NCI-H82 treated with DMSO at 0.1 percent for 48 hours (cell line): ENCODE measurements around the gene ZNF831.

Experiments used
- DNase-seq: peaks from one replicate; lab custom pipeline; 2025; ENCODE audit not compliant: unreplicated experiment; lab: John Stamatoyannopoulos, UW

The ZNF831 gene

DNA sequence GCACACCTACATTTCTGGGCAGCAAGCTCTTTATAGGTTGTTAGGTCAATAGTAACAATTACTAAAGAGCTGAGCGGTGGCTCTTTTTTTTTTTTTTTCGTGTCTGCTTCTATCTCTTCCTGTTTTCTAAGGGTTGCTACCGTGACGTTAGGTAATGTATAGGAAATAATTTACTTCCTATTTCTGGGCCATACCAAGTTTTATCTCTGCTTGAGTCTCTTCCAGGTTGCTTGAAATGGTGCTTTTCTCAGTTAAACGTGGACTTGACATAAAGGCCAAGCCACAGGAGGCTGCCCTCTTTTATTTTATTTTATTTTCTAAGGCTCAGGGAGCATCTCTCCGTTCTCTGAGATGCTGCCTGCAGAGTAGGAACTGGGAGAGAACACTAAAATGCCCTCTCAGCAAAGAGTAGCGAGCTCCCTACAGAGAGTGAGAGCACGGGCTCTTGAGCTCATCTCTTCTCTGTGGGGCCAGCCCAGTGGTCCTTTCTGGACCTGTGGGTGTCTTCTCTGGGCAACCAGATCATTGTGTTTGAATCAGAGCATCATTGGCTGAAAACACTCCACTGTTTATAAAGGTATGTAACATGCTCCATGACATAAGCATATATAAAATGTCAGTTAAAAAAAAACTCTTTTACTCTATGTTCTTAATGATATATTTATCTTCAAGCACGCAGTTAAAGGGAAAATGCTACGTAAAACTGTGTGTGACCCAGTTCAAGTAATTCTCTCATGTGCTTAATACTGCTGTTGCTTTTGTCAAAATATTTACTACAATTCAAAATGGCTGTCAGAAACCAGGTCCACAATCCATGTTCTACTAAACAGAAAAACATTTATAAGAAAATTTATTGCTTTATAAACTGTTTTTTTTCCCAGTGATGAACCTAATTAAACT lies at the start of gene ZNF831:
ZNF831 (plus strand) TSS at position 191 of the 900 bp plus-strand sequence. CDS start 27,199 bp downstream, outside the sequence.
- DNase-seq, result no peak

DNA sequence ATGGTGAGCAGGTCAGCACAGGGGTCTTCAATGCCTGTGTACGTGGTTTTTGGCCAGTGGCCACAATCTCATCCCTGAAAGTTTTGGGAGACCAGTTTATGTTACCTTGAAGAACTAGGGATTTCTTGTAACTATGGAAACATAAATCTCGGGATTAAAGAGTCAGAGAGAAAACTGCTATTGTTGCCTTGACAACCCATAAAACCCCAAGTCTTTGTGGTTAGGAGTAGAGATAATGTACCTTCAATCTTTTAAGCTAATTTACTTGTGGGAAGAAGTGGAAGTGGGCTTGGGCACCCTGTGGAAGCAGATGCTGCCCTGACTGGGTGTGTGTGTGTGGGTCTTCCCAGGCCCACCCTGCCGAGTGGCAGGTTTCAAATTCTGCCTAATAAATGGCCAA lies 46.1 kb upstream of the ZNF831 start:
- DNase-seq, result peak; percentile 43

DNA sequence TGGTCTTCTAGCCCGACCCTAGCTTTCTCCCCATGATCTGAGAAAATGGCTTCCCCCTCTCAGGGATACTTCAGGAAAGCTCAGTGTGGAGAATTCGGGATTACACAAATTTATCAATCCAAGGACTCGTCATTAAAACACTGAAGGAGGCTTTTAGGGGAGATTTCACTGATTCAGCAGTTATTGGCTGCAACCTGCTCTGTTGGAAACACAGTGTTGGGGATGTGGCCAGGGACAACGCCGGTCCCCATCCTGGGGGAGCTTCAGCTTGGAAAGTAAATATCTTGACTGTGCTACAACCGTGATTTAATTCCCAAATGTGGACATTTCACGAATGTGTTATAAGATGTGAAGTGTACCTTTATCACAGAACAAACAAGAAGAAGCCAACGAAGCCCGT lies 44.8 kb upstream of the ZNF831 start:
- DNase-seq, result no peak

DNA sequence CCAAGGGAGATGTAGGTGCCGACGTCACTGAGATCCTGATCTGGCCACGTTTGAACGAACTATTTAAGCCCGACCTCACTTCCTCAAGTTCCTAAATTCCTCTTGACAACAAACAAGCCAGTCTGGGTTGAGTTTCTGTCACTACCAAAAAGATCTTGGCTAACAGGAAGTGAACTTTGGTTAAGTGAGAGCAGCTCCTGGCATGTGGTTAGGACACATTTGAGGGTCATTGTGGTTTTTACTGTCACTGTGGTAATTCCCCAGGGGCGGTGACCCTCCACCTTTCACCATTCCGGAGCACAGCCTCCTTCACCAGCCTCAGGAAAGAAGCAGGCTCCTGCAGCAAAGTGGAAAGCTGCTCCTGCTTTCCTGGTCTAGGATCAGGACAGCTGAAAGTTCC lies 43.1 kb upstream of the ZNF831 start:
- no peak for DNase-seq

DNA sequence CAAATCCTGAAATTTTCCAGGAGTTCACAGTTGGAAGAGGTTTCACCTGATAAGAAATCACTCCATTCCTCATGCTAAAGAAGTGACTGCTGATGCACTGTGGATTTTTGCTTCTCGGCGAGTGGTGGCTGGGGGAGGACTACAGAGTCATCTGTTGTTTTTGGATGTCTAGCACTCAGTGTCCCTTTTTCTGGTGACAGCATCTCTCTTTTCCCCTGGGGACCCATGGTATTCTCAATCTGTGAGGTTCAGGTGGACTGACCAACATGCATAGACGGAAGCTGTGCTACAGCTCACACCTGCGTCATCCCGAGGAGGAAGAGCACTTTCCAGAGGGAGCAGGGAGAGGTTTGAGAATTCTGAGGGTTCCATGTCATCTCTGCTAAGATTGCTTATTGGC lies 42.7 kb upstream of the ZNF831 start:
- DNase-seq, result no peak

DNA sequence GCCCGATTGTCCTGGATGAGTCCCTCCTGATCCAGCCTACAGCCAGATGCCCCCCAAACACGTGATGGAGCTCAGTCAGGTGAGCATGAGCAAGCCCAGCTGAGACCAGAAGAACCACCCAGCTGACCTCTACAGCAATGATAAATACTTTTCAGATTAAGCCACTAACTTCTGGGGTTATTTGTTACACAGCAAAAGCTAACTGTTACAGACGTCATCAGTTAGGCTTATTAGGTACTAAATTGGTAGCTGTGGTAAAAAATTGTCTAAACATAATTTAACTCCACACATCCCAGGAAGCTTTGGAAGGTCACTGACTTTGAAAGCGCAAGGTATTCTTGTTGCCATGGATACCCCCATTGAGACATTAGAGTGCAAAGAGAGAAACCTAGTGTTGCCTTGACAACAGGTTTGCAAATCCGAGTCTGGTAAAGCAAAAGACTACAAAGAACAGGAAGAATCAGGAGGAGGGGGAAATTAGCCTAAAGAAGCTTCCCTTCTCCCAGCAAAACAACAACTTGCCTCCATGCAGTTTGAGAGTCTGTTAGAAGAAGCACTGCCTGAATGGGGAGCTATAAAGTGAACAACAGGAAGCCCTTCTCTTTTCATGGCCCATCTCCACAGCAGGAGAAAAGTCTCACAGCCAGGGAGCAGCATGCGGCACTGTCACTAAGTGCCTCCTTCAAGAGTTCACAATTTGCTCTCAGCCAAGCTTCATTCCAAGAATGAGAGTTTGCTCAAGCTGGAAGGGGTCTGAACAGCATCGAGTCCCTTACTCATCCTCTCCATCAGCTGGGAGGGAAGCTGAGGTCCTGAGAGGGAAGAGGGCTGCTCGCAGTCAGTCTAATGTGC lies 41.7 kb upstream of the ZNF831 start:
- DNase-seq, result no peak

DNA sequence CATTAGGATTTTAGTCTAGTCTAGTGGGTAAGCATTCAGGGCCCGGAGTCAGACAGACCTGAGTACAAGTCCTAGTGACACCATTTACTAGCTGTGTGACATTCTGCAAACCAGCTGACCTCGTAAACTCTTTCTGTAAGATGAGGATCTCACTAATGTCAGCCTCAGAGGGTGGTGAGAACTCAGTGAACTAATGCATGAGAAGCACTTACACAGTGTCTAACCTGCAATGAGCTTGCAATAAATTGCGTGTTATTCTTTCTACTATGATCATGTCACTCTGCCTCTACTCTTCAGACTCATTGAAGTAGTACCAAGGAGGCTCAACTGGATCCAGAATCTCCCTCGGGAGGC lies 41.1 kb upstream of the ZNF831 start:
- no peak for DNase-seq

DNA sequence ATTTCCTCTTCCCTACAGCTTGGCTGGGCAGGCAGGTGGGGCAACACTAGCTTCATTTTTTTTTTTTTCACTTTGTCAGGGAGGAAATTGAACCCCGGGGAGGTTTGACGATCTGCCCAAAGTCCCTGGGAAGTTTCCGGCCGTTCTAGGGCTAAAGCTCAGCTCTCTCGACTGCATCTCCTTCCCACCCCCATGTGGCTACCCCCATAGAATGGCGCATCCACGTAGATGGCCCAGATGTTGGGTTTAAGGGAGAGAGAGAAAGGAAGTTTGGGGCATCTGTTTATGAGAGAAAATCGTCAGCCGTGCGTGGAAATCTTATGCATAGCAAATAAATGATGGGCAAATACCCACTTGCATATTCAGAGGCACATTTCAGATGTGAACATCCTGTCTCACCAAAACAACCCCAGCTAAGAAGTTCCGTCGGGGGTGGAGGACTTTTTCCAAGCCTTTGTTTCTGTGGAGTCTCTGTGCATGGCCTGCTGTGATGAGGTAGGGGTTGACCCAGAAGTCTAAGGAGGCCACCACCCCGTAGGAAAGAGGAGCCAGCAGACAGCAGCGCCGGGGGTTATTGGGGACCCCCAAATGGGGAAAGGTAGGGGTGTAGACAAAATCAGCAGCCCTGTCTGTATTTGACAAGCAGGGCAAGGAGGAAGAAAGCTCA lies 40.5 kb upstream of the ZNF831 start:
- no peak for DNase-seq

DNA sequence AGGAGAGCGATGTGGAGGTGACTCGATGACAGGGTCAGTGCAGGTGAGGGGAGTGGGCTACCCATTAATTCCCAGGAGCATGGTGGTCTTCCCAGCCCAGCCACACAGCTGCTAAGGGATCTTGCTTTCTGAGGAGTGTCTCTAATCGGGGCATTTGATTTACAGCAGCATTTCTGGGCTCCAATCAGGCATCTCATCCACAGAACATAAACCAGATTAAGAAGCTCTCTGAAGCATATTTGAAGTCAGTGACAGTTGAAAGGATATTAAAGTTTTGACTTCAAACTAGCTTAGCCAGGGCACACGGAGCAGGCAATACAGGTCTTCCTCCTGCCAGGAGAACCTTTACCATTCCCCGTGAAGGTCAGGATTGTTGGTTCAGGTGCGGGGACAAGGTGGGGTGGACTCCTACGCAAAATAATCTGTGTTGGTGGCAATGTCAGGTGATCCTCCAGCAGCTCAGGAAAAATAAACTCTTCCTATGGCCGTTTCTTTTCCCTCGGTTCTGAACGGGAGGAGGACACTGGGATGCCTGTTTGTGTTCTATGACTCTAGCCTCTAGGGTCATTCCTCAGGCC lies 39.9 kb upstream of the ZNF831 start:
- DNase-seq, result peak; percentile 65

DNA sequence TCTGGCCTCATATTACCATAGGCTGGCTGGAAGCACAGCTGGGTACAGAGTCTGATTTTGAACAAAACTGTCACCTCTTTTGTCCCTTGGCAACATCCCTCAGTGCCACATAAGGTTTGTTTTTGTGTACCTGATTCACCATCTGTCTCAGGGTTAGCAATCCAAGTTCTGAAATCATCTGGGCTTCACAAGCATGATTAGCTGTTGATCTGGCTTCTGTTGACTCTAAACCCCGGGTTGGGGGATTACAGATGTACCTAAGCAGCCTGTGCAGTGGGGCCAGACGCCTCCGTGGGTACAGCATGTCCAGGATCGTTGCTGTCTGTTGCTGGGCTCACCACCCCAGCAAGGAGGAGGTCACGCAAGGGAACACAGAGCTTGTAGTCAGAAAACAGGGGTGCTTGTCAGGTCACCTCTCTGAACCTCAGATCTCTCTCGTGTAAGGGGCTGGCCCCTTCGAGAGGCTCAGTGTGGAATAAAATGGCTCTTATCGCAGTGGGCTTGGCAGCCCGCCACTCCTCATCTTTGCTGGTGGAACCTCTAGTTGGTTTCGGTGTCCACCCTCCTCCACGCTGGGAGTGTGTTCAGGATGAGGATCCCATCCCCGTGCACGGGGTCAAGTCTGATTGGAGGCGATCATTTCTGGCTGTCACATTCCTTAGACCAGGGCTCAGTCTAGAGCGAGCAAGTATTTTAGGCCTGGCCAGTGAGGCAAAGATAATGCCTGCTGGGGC lies 39.2 kb upstream of the ZNF831 start:
- peak; percentile 96 for DNase-seq

DNA sequence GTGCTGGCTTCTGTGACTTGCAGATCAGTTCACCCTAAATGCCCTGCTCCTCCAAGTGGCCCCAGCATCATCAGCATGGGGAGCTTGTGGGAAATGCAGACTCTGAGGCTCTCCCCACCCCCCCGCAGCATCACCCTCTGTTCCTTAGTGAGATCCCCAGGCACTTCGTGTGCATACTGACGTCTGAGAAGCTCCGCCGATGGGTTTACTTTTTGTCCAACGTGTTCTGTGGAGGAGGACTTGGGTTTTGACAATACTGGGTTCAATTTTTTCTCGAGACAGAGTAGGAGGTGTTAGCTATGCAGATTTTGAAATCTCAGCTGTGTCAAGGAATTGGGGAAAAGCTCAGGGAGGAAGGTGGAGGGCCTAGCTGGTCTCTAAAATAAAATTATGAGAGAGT lies 38.3 kb upstream of the ZNF831 start:
- no peak for DNase-seq

DNA sequence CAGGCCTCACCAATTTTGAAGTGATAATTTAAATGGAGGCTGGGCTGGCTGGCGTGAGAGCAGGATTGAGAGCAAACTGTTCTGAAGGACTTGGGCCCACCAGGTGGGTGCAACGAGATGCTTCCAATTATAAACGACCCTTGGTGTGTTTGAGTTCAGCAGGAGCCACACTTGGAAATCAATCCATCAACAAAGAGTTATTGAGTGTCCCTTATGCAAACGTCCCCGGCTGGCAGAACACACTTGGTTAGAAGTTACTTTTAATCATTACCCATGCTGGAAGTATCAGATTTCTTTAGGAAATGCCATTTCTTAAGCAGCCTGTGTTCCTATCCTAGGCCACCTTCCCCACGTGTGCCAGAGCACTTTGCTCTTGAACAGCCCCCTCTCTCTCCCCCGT lies 37.8 kb upstream of the ZNF831 start:
- DNase-seq, result no peak

DNA sequence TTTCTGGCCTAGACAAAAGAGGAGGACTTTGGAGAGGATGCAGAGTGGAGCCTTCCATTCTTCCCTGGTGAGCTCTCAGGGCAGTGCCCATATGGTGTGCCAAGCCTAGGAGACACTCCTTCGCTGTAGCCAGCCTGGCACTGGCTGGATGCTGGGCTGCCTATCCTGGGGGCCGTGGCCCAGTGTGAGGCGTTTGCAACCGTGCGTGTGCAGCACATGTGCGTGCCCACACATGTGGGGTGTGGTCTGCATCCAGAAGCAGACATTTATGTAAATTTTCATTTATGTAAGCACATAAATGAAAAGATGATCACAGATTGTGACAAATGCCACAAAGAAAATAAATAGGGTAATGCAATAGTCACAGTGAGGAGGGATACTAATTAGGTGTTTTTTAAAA lies 35.8 kb upstream of the ZNF831 start:
- no peak for DNase-seq

DNA sequence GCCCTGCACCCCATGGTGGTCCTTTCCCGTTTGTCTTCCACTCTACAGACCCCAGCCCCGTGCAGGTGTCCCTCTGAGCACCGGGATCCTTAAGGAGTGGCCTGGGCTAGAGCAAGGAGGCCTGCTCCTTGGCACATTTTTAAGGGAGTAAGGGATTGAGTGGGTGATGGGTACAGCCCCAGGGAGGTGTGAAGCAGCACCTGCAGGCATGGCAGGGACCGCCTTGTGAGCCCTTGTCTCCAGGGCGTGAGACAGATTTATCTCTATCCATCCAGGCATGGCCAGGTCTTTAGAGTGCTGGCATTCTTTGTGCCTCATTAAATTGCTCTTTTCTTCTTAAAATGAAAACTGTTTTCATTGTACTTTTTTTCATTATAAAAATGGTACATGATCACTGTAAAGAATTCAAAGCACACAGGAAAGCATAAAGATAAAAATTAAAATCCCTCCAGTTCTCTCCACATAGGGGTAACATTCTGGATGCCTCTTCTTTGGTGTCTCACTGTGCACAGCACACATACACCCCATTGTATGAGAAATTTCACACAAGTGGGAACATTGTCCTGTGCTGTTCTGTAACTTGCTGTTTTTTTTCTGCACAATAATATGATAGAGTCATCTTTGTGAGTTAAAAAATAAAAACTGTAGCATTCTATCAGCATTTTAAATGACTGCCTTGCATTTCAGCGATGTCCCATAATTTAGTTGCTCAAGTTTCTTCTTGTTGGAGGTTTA lies 31.9 kb upstream of the ZNF831 start:
- no peak for DNase-seq

DNA sequence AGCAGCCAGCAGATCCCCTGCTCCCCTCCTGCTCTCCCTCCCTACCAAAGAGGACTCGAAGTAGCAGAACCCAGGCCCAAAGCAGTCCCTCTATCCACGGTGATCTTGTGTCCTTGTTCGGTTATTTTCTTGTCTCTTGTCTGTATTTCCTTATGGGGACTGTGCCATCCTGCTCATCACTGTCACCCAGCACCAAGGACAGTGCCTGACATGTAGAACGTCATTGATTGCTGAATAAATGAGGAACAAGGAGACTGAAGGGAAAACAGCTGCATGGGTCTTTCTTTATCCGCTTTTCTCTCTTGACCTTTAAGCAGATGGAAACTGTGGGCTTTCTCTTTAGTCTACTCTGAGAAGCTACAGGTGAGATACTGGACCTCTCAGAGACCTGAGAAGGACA lies 29.4 kb upstream of the ZNF831 start:
- DNase-seq, result no peak

DNA sequence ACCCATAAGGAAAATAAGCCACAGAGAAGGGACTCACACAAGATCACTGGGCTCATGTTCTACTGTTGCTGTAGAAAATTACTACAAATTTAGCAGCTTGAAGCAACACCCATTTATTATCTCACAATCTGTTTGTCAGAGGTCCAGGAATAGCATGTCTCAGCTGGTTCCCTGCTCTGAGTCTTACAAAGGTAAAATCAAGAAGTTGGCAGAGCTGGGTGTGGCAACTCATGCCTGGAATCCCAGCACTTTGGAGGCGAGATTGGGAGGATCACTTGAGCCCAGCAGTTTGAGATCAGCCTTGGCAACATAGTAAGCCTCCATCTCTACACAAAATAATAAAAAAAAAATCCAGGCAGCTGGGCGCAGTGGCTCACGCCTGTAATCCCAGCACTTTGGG lies 28.5 kb upstream of the ZNF831 start:
- no peak for DNase-seq

DNA sequence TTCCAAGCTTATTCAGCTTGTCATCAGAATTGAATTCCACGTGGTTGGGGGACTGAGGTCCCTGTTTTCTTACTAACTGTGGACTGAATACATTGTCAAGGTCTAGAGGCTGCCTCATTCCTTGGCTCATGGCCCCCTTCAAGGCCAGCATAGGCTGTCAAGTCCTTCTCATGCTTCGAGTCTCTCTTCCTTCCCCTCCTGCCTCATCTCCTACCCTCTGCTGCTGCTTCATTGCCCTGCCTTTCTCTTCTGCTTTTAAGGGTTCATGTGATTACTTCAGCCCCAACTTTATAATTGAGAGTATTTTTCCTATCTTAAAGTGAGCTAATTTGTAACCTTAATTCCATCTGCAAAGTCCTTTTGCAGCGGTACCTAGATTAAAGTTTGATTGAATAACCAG lies 27.6 kb upstream of the ZNF831 start:
- DNase-seq, result no peak

DNA sequence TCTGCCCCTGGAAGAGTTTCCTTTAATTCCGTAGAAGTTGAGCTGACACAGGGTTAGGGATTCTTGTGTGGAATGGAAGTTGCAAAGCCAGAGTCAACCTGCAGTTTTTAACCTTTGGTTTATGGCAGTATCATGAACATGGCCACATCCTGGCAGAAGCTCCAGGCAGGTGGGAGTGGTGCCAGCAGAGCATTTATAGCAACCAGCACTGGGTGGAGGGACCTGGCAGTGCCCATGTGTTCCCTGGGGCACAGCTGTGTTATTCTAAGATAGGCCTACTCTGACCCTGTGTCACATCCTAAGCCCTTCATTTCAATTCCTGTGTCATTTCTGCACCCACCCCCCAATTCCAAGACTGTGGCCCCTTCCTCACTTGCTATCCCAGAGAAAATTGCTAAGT lies 26.1 kb upstream of the ZNF831 start:
- no peak for DNase-seq

DNA sequence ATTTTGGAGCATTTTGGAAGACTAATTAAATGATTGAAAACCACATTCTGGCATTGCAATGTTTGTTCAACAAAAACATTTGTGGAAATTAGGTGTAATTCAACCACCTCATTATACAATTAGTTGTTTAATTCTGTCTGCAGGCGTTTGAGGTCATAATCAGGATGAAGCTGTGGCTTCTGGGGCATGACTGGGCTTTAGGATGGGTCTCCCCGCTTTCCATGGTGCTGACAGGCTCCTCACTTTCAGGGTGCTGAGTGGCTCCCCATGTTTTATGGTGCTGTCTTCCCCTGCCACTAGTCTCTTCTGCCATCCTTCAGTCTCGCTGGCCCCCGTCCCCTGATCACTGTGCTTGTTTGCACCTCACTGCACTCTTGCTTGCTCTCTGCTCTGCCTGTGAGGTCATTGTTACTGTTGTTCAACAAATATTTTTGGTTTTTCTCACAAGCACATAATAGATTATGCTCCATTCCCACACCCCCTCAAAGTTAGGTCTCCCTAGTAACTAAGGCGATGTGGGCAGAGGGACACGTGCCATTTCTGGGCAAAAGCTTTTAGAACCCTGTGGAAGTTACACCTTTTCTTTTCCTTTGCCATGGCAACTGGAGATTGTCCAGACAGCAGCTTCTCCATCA lies 25.4 kb upstream of the ZNF831 start:
- no peak for DNase-seq

DNA sequence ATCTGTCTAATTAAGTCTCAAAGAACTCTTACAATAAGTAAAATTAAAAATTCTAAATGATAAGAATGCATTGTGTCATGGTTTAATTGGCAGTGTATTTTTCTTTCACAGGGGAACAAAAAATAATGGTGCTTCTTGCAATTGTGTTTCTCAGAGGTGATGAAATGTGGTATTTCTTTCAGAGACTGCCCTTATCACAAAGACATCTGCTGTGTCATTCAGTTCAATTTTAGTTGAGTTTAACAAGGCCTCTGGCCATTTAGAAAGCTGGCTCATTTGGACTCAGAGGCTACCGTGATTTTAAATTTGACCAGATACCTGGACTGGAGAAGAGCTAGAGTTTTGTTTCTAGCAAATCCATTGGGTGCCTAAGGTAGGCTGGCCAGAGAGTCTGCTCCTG lies 23.6 kb upstream of the ZNF831 start:
- DNase-seq, result no peak
